Stimulated activated CD4-positive, alpha-beta T cell treated with anti-CD3 and anti-CD28 coated beads, Interleukin-12 subunit alpha, Interleukin-12 subunit beta, amount 100 ng/mL, for 24 hours (primary cell): Measurements from ENCODE around the gene AMBRA1.
"Not testable (repeated sequence)": the region's sequence is repeated elsewhere in the genome, so short reads cannot be mapped to it uniquely, and the experiment has no call there.

Source experiments
- DNase-seq, 2 experiments: peaks; one replicate each; pipeline ENCODE4 v3.0.0-alpha.2; 2020; ENCODE audit warnings: low read depth in 2 of 2

The AMBRA1 gene

GRCh38 chr11:46534711-46535110 lies 59.1 kb downstream of the AMBRA1 start:
- DNase-seq = no peak

- DNase-seq = no peak
These were observed 60.3 kb downstream of the AMBRA1 start for GRCh38 chr11:46533396-46534100.

GRCh38 chr11:46529928-46530574 lies 63.8 kb downstream of the AMBRA1 start:
- DNase-seq = no peak

GRCh38 chr11:46529095-46529905 lies 64.5 kb downstream of the AMBRA1 start:
- peak; percentile 44 to 72 for DNase-seq

- peak in 1 of 2 experiments; percentile 2 for DNase-seq
These were observed 65.3 kb downstream of the AMBRA1 start for GRCh38 chr11:46528445-46529094.

GRCh38 chr11:46527591-46528130 lies 66.2 kb downstream of the AMBRA1 start:
- no peak for DNase-seq

GRCh38 chr11:46526216-46527215 lies 67.3 kb downstream of the AMBRA1 start:
- DNase-seq = no peak

- no peak for DNase-seq
These were observed 69.5 kb downstream of the AMBRA1 start for GRCh38 chr11:46524201-46524770.

GRCh38 chr11:46523290-46523689 lies 70.5 kb downstream of the AMBRA1 start:
- no peak for DNase-seq

GRCh38 chr11:46522682-46523281 lies 71.0 kb downstream of the AMBRA1 start:
- DNase-seq = no peak

GRCh38 chr11:46521961-46522681 lies 71.7 kb downstream of the AMBRA1 start:
- DNase-seq = no peak

GRCh38 chr11:46520971-46521745 lies 72.7 kb downstream of the AMBRA1 start:
- no peak for DNase-seq

- DNase-seq = no peak
These were observed 74.5 kb downstream of the AMBRA1 start for GRCh38 chr11:46519351-46519750.

GRCh38 chr11:46518928-46519327 lies 74.9 kb downstream of the AMBRA1 start:
- not testable (repeated sequence) for DNase-seq

- DNase-seq = no peak
These were observed 79.5 kb downstream of the AMBRA1 start for GRCh38 chr11:46514370-46514769.

- DNase-seq = no peak
These were observed 79.9 kb downstream of the AMBRA1 start for GRCh38 chr11:46513934-46514342.

GRCh38 chr11:46512261-46512881 lies 81.5 kb downstream of the AMBRA1 start:
- no peak for DNase-seq

GRCh38 chr11:46511342-46511741 lies 82.5 kb downstream of the AMBRA1 start:
- DNase-seq = no peak
